T-helper 1 cell treated with Interleukin-12 subunit alpha and Interleukin-12 subunit beta and Interleukin-4 antibody, amounts not matched to agents 30 μg/mL and 1 μg/mL, for 36 hours (primary cell): ENCODE measurements around the gene DIPK2B.

Source experiments
- H3K27ac Mint-ChIP-seq: one replicate; pipeline ENCODE4 v1.8.0; 2021; ENCODE audit warnings: mild to moderate bottlenecking, mixed read lengths
- H3K27me3 Mint-ChIP-seq: one replicate; pipeline ENCODE4 v1.8.0; 2021; ENCODE audit warnings: low read depth, mixed read lengths
- H3K36me3 Mint-ChIP-seq: one replicate; pipeline ENCODE4 v1.8.0; 2021; ENCODE audit warnings: low read depth, mixed read lengths
- H3K4me1 Mint-ChIP-seq: one replicate; pipeline ENCODE4 v1.8.0; 2021; ENCODE audit warnings: low read depth, mixed read lengths
- H3K4me3 Mint-ChIP-seq: one replicate; pipeline ENCODE4 v1.8.0; 2021; ENCODE audit warnings: mild to moderate bottlenecking, moderate library complexity, mixed read lengths
- H3K9me3 Mint-ChIP-seq: one replicate; pipeline ENCODE4 v1.8.0; 2021; ENCODE audit warnings: mixed read lengths

The DIPK2B gene, protein sequence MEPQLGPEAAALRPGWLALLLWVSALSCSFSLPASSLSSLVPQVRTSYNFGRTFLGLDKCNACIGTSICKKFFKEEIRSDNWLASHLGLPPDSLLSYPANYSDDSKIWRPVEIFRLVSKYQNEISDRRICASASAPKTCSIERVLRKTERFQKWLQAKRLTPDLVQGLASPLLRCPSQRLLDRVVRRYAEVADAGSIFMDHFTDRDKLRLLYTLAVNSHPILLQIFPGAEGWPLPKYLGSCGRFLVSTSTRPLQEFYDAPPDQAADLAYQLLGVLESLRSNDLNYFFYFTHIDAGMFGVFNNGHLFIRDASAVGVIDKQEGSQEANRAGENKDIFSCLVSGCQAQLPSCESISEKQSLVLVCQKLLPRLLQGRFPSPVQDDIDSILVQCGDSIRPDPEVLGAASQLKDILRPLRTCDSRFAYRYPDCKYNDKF

DNA sequence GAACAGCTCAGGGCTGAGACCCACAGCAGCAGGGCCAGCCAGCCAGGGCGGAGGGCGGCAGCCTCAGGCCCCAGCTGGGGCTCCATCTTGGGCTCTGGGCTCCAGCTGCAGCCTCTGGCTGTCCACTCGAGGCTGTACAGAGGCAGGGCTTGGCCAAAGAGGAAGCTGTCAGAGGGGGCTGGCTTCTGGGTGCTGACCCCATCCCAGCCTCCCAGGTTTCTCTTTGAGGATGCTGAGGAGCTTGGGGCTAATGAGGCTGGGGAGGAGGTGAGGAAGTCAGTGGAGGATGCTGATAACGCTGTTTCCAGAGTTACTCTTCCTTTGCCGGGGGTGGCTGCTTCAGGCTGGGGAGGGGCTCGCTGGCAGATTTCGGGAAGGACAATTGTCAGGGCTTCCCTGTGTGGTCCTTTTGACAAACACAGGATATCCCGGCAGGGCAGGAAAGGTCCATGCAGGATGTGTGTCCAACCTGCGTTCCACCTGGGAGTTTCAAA is at the start of gene DIPK2B:
TSS of gene DIPK2B (minus strand) at position 136 of the 494 bp plus-strand sequence. CDS start at position 86, 50 bp downstream.
- Mint-ChIP-seq H3K27ac (no peak within 1 kb of the TSS), H3K27me3 (peaks cover 18% of the 10 kb centered on the region), H3K36me3 (no peaks in the 10 kb centered on the region), H3K4me3 (no peak within 1 kb of the TSS), H3K9me3 (no peaks in the 10 kb centered on the region), H3K4me1 (no peaks in the 10 kb centered on the region)

DNA sequence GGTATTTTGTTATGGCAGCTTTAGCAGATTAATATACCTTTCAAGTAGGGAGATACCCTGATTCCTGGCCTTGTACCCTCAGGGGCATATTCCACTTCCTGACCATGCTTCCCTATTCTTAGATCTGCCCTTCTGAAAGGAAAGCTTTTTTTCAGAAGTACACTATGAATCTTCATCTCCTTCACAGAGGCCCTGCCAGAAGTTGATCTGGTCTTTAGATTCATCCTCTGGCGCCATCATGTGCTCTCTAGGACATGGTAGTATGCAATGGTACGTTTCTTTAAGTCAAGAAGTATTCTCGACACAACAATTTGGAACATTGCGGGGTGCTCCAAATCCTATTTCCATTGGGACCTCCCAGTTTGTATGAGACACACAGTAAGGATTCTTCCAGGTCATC is 39.6 kb upstream of the DIPK2B start:
- H3K4me3 Mint-ChIP-seq: no peak overlapping the region
- no peaks in the 10 kb centered on the region for H3K4me1 Mint-ChIP-seq
- peaks cover 6% of the 10 kb centered on the region for H3K27me3 Mint-ChIP-seq
- no peaks in the 10 kb centered on the region for H3K36me3 Mint-ChIP-seq
- H3K9me3 Mint-ChIP-seq: no peaks in the 10 kb centered on the region
- no peak overlapping the region for H3K27ac Mint-ChIP-seq

DNA sequence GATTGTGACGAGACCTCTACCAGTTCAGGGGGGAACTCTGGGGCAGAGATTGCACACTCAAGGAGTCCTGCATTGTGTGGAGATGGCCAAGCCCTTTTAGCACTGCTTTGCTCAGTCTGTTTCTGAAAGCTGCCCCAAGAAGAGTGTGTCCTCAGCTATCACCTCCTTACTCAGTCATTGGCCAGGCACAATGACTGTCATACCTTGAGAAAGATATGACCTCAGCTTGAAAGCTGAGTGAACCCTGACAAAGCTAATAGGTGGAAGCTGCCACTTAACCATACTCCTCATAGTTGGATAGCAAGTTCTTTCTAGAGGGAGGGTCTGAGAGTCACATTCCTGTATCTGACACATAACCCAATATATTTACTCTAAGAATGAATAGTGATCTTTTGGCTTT is 37.8 kb upstream of the DIPK2B start:
- no peak overlapping the region for H3K4me3 Mint-ChIP-seq
- H3K36me3 Mint-ChIP-seq: peaks cover 2% of the 10 kb centered on the region
- H3K27ac Mint-ChIP-seq: no peak overlapping the region
- no peaks in the 10 kb centered on the region for H3K27me3 Mint-ChIP-seq
- H3K4me1 Mint-ChIP-seq: no peaks in the 10 kb centered on the region
- no peaks in the 10 kb centered on the region for H3K9me3 Mint-ChIP-seq

DNA sequence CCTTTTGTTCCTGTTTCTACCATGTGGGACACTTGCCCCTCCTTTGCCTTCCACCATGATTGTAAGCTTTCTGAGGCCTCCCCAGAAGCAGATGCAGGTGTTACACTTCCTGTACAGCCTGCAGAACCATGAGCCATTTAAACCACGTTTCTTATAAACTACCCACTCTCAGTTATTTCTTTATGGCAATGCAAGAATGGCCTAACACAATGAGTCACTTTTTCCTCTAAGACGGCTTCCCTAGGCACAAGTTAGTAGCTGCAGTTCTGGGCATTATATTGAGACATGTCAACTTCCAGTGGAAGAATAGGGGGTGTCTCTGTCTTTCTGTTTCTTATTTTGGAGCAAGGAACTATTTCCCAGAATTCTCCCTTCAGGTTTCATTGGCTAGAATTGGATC is 32.9 kb upstream of the DIPK2B start:
- no peak overlapping the region for H3K4me3 Mint-ChIP-seq
- peaks cover 2% of the 10 kb centered on the region for H3K36me3 Mint-ChIP-seq
- peaks cover 7% of the 10 kb centered on the region for H3K9me3 Mint-ChIP-seq
- peaks cover 11% of the 10 kb centered on the region for H3K4me1 Mint-ChIP-seq
- H3K27me3 Mint-ChIP-seq: no peaks in the 10 kb centered on the region
- no peak overlapping the region for H3K27ac Mint-ChIP-seq

DNA sequence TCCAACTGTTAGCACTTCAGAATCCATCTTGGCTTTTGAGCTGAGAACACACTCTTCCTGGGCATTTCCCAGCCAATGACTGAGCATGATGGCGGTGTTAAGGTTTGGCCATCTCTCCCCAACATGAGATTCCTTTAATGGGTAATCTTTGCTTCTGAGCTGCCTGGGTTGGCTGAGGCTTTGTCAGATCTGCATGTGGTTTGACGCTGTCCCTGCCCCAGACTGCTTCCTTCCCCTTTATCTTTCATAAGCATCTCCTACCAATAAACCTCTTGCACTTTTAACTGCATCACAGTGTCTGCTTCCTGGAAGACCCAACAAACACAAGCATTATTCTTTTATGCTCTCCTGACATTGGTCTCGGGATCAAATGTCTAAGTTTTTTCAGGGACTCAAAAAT is 31.5 kb upstream of the DIPK2B start:
- Mint-ChIP-seq H3K36me3 (peaks cover 2% of the 10 kb centered on the region), H3K27me3 (no peaks in the 10 kb centered on the region), H3K4me3 (no peak overlapping the region), H3K27ac (no peak overlapping the region), H3K9me3 (peaks cover 7% of the 10 kb centered on the region), H3K4me1 (peaks cover 11% of the 10 kb centered on the region)

DNA sequence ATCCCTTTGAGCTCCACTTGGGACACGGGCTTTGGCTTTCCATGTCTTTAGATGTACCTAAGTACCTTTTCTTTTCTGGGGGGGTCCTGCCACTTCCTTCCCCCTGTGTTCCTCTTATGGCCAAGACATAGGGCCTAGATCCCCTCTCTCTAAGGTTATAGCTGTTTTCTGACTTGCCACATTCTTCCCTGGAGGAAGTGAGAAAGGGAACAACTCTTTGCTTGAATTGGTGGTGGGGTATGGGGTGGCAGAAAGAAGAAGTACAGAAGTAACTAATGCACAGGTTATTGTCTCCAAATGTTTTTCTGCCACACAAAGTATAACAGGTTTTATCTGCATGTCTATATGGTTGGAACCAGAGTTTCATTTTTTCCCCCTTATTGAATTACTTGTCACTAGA is 29.7 kb upstream of the DIPK2B start:
- no peak overlapping the region for H3K4me3 Mint-ChIP-seq
- peaks cover 11% of the 10 kb centered on the region for H3K4me1 Mint-ChIP-seq
- H3K27me3 Mint-ChIP-seq: no peaks in the 10 kb centered on the region
- no peak overlapping the region for H3K27ac Mint-ChIP-seq
- H3K9me3 Mint-ChIP-seq: peaks cover 7% of the 10 kb centered on the region
- peaks cover 2% of the 10 kb centered on the region for H3K36me3 Mint-ChIP-seq

DNA sequence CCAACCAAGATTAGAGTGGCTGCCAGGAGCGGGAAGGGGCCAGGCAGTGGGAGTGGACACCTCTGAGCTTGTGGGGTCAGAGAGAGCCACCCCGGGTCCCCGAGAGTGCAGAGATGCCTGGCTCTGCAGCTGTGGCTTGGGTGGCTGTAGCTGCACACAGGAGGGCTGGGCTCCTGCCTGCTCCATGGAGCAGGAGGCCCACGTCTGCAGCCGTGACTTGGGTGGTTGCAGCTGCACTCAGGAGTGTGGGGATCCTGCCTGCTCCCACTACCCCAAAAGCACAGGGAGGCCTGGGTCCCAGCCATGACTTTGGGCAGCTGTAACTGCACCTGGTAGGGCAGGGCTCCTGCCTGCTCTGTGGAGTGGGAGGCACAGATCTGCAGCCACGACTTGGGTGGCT is 28.7 kb upstream of the DIPK2B start:
- Mint-ChIP-seq H3K27me3 (no peaks in the 10 kb centered on the region), H3K9me3 (peaks cover 7% of the 10 kb centered on the region), H3K36me3 (peaks cover 2% of the 10 kb centered on the region), H3K4me1 (peaks cover 11% of the 10 kb centered on the region), H3K27ac (no peak overlapping the region), H3K4me3 (no peak overlapping the region)

DNA sequence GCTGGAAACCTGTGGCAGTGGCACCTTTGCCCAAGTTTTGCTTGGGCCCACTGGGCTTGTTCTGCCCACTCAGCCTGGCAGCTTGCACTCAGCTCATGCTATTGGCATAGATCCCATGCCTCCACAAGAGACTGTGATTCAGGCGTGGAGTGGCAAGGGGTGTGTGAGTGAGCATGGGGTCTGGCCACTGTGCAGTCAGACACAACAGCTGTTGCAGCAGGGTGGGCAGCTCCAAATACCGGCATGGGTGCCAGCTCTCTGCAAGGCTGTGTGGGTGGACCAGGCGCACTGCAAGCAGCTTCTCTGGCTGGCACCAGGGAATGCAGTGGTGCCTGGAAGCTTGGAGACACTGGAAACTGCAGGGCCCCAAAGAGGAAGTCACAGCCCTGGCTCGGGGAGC is 27.4 kb upstream of the DIPK2B start:
- Mint-ChIP-seq H3K4me3 (no peak overlapping the region), H3K27me3 (no peaks in the 10 kb centered on the region), H3K36me3 (no peaks in the 10 kb centered on the region), H3K4me1 (peaks cover 11% of the 10 kb centered on the region), H3K9me3 (peaks cover 7% of the 10 kb centered on the region), H3K27ac (no peak overlapping the region)

DNA sequence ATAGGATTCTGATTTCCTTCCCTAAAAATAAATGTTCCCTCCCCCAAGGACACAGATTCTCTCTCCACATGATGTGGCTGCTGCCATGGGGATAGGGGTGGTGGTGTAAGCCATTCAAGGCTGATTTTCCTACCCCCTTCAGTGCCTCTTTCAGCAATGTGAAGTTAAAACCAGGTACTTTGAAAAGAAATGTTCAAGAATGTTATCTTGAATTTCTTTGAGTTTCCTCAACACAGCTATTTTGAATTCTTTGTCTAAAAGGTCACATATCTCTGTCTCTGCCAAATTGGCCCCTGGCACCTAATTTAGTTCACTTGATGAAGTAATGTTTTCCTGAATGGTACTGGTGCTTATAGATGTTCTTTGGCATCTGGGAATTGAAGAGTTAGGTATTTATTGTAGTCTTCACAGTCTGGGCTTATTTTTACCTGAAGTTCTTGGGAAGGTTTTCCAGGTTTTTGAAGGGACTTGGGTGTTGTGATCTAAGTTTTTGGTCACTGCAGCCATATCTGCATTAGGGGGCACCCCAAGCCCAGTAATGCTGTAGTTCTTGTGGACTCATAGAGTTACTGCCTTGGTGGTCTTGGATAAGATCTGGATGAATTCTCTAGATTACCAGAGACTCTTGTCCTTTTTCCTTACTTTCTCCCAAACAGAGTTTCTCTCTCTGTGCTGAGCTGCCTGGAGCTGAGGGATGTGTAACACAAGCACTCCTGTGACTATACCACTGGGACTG is 7.6 kb upstream of the DIPK2B start:
- peaks cover 8% of the 10 kb centered on the region for H3K27me3 Mint-ChIP-seq
- no peaks in the 10 kb centered on the region for H3K36me3 Mint-ChIP-seq
- H3K4me3 Mint-ChIP-seq: no peak overlapping the region
- H3K4me1 Mint-ChIP-seq: no peaks in the 10 kb centered on the region
- no peak overlapping the region for H3K27ac Mint-ChIP-seq
- no peaks in the 10 kb centered on the region for H3K9me3 Mint-ChIP-seq

DNA sequence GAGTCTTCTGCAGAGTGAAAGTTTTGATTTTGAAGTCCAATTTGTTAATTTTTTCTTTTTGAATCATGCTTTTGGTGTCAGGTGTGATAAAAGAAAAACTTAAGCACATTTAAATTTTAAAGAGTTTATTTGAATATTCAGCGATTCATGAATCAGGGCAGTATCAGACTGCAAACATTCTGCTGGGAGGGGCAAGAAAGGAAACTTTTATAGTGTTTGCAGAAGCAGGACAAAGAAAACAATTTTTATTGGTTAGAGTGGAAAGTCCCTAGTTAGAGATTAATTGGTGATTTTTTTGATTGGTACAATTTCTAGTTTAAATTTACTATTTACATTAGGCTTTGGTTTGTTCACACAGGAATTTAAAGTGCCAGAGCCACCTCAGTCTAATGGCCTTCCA is 1.5 kb upstream of the DIPK2B start:
- Mint-ChIP-seq H3K9me3 (no peaks in the 10 kb centered on the region), H3K27ac (no peak overlapping the region), H3K4me1 (no peaks in the 10 kb centered on the region), H3K27me3 (peaks cover 26% of the 10 kb centered on the region), H3K36me3 (no peaks in the 10 kb centered on the region), H3K4me3 (no peak overlapping the region)

DNA sequence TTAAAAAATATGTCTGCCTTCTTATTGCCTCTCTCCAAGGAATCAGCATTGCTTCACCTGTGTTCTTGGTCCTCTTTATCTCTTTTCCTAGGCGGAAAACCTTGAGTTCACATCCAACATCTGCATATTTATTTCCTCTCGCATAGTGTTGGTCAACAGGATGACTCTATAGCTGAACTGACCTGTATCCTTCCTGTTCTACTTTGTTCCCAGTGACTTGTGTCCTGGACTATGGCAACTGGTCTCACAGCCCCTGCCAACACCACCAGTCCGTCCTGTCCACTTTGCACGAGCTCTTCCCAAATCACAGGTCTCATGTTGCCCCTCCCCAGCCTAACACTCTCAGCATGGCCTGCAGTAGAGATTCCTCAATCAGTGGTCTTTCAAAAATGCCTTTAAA is 2.0 kb downstream of the DIPK2B start:
- Mint-ChIP-seq H3K27ac (no peak overlapping the region), H3K4me1 (no peaks in the 10 kb centered on the region), H3K9me3 (no peaks in the 10 kb centered on the region), H3K4me3 (no peak overlapping the region), H3K27me3 (peaks cover 18% of the 10 kb centered on the region), H3K36me3 (no peaks in the 10 kb centered on the region)

DNA sequence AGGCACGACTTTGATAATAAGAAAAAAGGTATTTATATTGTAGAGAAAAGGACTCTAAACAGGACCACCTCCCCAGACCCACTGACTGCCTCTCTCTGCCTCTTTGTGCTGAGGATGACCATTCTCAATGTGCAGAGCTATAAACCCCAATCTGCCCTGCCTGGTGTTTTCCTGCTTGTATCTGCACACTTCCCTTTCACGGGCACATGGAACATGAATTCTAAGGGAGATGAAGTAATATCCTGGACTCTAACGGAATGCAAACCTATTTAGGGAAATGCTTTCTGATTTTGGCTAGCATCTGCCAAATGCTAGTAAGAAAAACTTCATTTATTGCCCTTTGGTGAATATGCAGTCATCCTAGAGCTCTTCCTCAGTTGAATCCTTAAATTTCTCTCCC is 2.4 kb downstream of the DIPK2B start:
- H3K36me3 Mint-ChIP-seq: no peaks in the 10 kb centered on the region
- H3K4me1 Mint-ChIP-seq: no peaks in the 10 kb centered on the region
- H3K4me3 Mint-ChIP-seq: no peak overlapping the region
- H3K27ac Mint-ChIP-seq: no peak overlapping the region
- peaks cover 18% of the 10 kb centered on the region for H3K27me3 Mint-ChIP-seq
- H3K9me3 Mint-ChIP-seq: no peaks in the 10 kb centered on the region

DNA sequence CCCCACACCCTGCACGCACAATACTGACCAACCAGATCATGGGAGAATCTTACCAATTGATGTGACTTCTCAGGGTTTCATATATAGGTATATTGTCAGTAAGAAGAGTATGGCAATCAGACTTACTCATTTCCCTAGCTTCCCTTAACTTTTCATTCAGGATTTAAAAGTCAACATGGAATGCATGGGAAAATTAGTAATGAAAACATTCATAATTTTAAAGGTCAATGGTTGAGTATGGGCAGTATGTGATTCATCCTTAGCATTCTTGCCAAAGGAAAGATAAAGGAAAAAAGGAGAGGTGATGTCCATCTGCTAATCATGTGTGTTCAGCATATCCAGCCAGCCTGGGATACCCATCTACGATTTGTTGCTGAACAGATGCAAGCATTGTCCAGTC is 4.0 kb downstream of the DIPK2B start:
- Mint-ChIP-seq H3K36me3 (no peaks in the 10 kb centered on the region), H3K9me3 (no peaks in the 10 kb centered on the region), H3K27ac (no peak overlapping the region), H3K4me3 (no peak overlapping the region), H3K4me1 (peaks cover 7% of the 10 kb centered on the region), H3K27me3 (peaks cover 13% of the 10 kb centered on the region)

DNA sequence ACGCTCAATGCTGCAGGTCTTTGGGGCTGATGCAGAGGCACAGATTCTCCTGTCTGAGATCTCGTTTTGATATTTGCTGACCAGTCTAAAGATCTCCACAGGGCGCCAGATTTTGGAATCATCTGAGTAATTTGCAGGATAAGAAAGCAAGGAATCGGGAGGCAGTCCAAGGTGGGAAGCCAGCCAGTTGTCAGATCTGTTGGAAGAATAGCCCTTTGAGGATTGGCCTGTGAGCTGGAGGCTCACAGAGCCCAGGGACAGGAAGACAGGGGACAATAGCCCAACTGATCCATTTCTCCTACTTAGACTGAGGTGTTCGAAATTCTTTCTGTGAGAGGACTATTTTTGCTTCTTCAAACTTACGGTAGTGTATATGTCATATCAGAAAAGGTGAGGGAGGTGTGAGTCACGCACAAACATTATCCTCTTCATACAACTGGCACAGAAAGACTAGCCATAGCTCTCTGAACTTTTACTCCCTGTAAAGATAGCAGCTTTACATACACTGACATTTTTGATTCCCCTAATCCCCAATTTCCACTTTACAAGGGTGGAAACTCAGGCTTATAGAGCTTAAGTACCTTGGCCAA is 8.8 kb downstream of the DIPK2B start:
- peak overlapping the region; percentile 46 for H3K27ac Mint-ChIP-seq
- H3K4me1 Mint-ChIP-seq: peaks cover 31% of the 10 kb centered on the region
- no peak overlapping the region for H3K4me3 Mint-ChIP-seq
- H3K9me3 Mint-ChIP-seq: no peaks in the 10 kb centered on the region
- H3K36me3 Mint-ChIP-seq: no peaks in the 10 kb centered on the region
- no peaks in the 10 kb centered on the region for H3K27me3 Mint-ChIP-seq

DNA sequence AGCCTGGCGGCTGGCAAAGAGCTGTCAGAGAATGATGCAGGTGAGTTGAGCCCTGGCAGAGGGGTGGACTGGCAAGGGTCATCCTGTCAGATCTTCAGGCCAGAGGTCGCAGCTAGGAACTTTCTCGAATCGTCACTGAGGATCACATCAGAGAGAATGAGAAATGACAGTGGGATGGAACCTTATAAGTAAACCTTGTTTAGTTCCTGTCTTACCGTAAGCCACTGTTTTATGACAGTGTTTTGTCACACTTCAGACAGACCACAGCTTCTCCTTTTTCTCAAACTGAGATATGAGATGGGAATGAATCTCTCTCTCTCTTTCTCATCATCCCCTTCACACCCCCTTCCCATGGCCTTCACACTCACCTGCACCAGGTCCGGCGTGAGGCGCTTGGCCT is 9.3 kb downstream of the DIPK2B start:
- no peak overlapping the region for H3K4me3 Mint-ChIP-seq
- H3K36me3 Mint-ChIP-seq: no peaks in the 10 kb centered on the region
- H3K27ac Mint-ChIP-seq: peak overlapping the region; percentile 46
- no peaks in the 10 kb centered on the region for H3K9me3 Mint-ChIP-seq
- H3K4me1 Mint-ChIP-seq: peaks cover 34% of the 10 kb centered on the region
- H3K27me3 Mint-ChIP-seq: no peaks in the 10 kb centered on the region
